HG02571 (cell line): ENCODE results near the gene SSTR3.

Source experiments
- ATAC-seq: cut with Tn5 transposase; IDR thresholded peaks from one replicate; pipeline ENCODE4 v1.9.1; 2021; ENCODE audit warnings: mild to moderate bottlenecking, moderate library complexity; ENCODE audit not compliant: unreplicated experiment

The SSTR3 gene

GRCh38 chr22:37229805-37230672 is 17.8 kb upstream of the SSTR3 start:
- no peak for ATAC-seq

GRCh38 chr22:37229012-37229804 is 16.9 kb upstream of the SSTR3 start:
- ATAC-seq = no peak

GRCh38 chr22:37228106-37229011 is 16.1 kb upstream of the SSTR3 start:
- no peak for ATAC-seq

GRCh38 chr22:37226514-37226913 is 14.2 kb upstream of the SSTR3 start:
- no peak for ATAC-seq

GRCh38 chr22:37226087-37226486 is 13.8 kb upstream of the SSTR3 start:
- ATAC-seq = no peak

GRCh38 chr22:37225481-37225880 is 13.2 kb upstream of the SSTR3 start:
- ATAC-seq = no peak

- ATAC-seq = no peak
These were observed 12.6 kb upstream of the SSTR3 start for GRCh38 chr22:37224757-37225420.

- ATAC-seq = no peak
These were observed 11.8 kb upstream of the SSTR3 start for GRCh38 chr22:37223965-37224551.

- ATAC-seq = no peak
These were observed 10.2 kb upstream of the SSTR3 start for GRCh38 chr22:37222440-37222971.

GRCh38 chr22:37221424-37222333 is 9.4 kb upstream of the SSTR3 start:
- ATAC-seq = no peak

GRCh38 chr22:37220543-37220981 is 8.3 kb upstream of the SSTR3 start:
- ATAC-seq = no peak

GRCh38 chr22:37219533-37219932 is 7.3 kb upstream of the SSTR3 start:
- ATAC-seq = no peak

GRCh38 chr22:37218771-37219411 is 6.6 kb upstream of the SSTR3 start:
- ATAC-seq = peak; percentile 80

GRCh38 chr22:37218399-37218770 is 6.1 kb upstream of the SSTR3 start:
- no peak for ATAC-seq

GRCh38 chr22:37215890-37216289 is 3.6 kb upstream of the SSTR3 start:
- ATAC-seq = no peak

GRCh38 chr22:37214731-37215030 is 2.4 kb upstream of the SSTR3 start:
- ATAC-seq = no peak

GRCh38 chr22:37213941-37214730 is 1.9 kb upstream of the SSTR3 start:
- ATAC-seq = no peak
